Neutrophil (primary cell): ENCODE measurements around the gene DPP7.
"Not testable (repeated sequence)": the region's sequence is repeated elsewhere in the genome, so short reads cannot be mapped to it uniquely, and the experiment has no call there.

ENCODE experiments used
- H3K27ac ChIP-seq: fragments of 200-600 bp; sonication (generic); 2 replicates; pipeline ENCODE4 v1.5.1; 2016; ENCODE audit warnings: mild to moderate bottlenecking, moderate library complexity
- H3K27me3 ChIP-seq: fragments of 200-600 bp; sonication (generic); 2 replicates; pipeline ENCODE4 v1.6.0; 2016; ENCODE audit warnings: mild to moderate bottlenecking
- H3K36me3 ChIP-seq: fragments of 200-600 bp; sonication (generic); 2 replicates; pipeline ENCODE4 v1.5.1; 2017
- H3K4me1 ChIP-seq, 2 experiments: fragments of 200-600 bp in 1 of 2; sonication (generic) in 1 of 2; 1 replicate in 1 of 2; 2 replicates in 1 of 2; pipeline versions ENCODE4 v1.5.1 to v1.6.1; 2013 to 2016; ENCODE audit warnings: low read depth in 1 of 2, low read length in 1 of 2, mild to moderate bottlenecking in 1 of 2, moderate library complexity in 1 of 2; ENCODE audit not compliant: control insufficient read depth in 1 of 2, insufficient read depth in 1 of 2
- H3K4me3 ChIP-seq, 2 experiments: fragments of 200-600 bp in 1 of 2; sonication (generic) in 1 of 2; 1 replicate in 1 of 2; 2 replicates in 1 of 2; pipeline ENCODE4 v1.5.1; 2013 to 2016; ENCODE audit warnings: low read depth in 1 of 2, low read length in 1 of 2, mild to moderate bottlenecking in 1 of 2, moderate library complexity in 1 of 2
- H3K9me3 ChIP-seq: fragments of 200-600 bp; sonication (generic); 2 replicates; pipeline ENCODE4 v1.5.1; 2016
- TF ChIP-seq, protein P1 (sequence below): fragments of 200-600 bp; sonication (generic); IDR thresholded peaks from 2 replicates; pipeline ENCODE4 v1.5.1; 2016; ENCODE audit warnings: antibody characterized with exemption

DPP7 gene

DNA sequence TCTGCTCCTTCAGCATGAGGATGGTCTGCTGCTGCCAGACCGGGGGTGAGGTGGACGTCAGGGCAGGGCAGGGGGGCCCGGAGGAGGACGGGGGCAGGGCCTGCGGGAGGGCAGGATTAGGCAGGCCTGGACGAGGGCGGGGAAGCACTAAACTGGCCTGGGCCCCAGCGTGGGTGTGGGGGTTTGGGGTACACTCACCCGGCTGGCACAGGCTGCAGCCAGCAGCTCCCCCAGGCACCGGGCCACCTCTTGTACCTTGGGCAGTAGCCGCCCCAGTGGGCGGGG, 49.7 kb downstream of the DPP7 start:
- peaks cover 28% of the 10 kb centered on the region for H3K27me3 ChIP-seq
- H3K4me1 ChIP-seq = peaks cover 21 to 25% of the 10 kb centered on the region in 2 experiments
- no peak overlapping the region for H3K27ac ChIP-seq
- no peaks in the 10 kb centered on the region for H3K9me3 ChIP-seq
- H3K36me3 ChIP-seq = no peaks in the 10 kb centered on the region
- TF ChIP-seq, protein P1, sequence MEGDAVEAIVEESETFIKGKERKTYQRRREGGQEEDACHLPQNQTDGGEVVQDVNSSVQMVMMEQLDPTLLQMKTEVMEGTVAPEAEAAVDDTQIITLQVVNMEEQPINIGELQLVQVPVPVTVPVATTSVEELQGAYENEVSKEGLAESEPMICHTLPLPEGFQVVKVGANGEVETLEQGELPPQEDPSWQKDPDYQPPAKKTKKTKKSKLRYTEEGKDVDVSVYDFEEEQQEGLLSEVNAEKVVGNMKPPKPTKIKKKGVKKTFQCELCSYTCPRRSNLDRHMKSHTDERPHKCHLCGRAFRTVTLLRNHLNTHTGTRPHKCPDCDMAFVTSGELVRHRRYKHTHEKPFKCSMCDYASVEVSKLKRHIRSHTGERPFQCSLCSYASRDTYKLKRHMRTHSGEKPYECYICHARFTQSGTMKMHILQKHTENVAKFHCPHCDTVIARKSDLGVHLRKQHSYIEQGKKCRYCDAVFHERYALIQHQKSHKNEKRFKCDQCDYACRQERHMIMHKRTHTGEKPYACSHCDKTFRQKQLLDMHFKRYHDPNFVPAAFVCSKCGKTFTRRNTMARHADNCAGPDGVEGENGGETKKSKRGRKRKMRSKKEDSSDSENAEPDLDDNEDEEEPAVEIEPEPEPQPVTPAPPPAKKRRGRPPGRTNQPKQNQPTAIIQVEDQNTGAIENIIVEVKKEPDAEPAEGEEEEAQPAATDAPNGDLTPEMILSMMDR = no peak
- no peak overlapping the region for H3K4me3 ChIP-seq

DNA sequence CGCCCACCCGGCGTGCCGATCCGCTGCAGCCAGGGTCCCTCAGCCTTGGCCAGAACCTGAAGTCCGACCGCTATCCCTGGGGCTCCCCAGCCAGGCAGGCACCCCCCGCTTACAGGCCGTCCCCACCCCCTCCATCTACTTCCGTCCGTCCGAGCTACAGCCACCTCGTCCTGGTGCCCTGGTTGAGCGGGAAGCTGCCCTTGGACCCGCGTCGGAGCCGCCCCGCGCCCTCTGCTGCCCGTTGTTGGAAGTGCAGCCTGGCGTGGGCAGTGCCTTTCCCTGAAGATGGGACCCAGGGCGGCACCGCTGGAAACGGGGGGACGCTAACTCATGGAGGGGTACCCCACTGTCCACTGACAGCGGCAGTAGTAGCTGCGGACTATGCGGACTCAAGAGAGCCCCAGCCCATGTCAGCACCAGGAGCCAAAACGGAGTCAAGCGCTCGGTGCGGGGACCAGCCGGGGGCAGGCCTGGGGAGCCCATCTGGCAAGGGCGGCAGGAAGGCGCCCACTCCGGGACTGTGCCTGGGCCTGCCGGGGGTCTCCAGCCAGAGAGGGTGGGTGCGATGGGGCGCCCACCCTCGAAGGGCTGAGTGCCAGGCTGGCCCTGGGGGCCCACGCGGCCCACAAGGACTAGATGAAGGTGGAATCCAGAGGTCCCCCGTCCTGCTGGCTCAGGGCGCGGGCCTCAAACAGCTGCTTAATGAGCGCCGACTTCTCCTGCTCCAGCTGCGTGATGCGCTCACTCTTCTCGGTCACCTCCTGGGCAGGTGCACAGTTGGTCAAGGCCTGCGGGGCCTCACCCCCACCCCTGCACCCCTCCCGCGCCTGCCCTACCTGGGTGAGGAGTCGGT, 50.3 kb downstream of the DPP7 start:
- no peak overlapping the region for H3K27ac ChIP-seq
- no peak overlapping the region for H3K4me3 ChIP-seq
- peaks cover 22% of the 10 kb centered on the region for H3K27me3 ChIP-seq
- H3K4me1 ChIP-seq = peaks cover 18 to 21% of the 10 kb centered on the region in 2 experiments
- H3K36me3 ChIP-seq = no peaks in the 10 kb centered on the region
- TF ChIP-seq, protein P1 = peak; percentile 98
- no peaks in the 10 kb centered on the region for H3K9me3 ChIP-seq

DNA sequence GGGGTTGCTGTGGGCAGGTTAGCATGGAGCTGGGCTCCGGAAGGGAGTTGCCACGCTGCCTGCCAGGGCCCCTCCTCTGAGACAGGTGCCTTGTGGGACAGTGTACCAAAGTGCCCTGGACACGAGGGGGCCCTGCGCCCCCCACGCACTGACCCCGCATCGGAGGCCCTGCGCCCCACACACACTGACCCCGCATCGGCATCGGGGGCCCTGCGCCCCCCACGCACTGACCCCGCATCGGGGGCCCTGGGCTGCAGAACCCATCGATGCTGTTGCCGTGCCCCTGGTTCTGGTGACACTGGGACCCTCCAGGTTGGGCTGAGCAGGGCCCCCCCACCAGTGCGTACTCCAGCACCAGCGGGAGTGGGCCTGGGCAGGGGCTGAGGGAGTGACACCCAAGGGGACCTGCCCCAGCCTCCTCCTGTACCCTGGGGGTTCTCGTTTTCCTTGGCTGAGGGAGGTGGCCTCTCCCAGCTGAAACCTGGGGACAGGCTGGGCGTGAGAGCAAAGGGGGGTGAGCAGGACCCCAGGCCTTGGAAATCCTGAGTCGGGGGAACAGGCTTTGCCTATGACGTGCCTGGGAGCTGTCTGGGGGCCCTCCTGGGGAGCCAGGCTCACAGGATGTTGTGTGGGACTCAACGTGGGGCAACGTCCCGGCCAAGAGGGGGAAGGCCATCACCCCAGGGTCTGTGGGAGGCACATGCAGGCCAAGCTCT, 51.1 kb downstream of the DPP7 start:
- Histone ChIP-seq H3K27me3 (peaks cover 14% of the 10 kb centered on the region), H3K27ac (no peak overlapping the region), H3K4me3 (no peak overlapping the region), H3K9me3 (no peaks in the 10 kb centered on the region), H3K4me1 (peaks cover 20 to 21% of the 10 kb centered on the region in 2 experiments), H3K36me3 (no peaks in the 10 kb centered on the region)
- TF ChIP-seq, protein P1 = no peak

DNA sequence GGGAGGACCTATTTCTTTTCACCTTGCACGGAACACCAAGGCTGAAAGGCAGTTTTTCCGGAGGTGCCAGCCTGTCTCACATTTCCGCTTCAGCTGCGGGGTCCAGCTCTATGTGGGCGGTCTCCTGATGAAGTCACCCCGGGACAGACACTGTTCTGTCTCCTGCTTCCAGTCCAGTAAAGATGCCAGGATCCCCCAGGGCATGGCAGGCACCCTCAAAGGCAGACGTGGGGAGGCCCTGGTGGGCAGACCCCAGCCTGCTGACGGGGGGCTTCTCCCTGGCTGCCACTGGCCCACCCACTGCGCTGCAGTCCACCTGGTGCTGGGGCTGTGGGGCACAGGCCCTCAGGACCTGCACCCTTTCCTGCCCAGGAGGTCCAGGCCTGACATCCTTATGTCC, 51.7 kb downstream of the DPP7 start:
- H3K36me3 ChIP-seq, H3K27ac ChIP-seq, H3K4me3 ChIP-seq, H3K9me3 ChIP-seq: not testable (repeated sequence)
- peaks cover 22 to 23% of the 10 kb centered on the region in 2 experiments for H3K4me1 ChIP-seq
- H3K27me3 ChIP-seq = peaks cover 13% of the 10 kb centered on the region

DNA sequence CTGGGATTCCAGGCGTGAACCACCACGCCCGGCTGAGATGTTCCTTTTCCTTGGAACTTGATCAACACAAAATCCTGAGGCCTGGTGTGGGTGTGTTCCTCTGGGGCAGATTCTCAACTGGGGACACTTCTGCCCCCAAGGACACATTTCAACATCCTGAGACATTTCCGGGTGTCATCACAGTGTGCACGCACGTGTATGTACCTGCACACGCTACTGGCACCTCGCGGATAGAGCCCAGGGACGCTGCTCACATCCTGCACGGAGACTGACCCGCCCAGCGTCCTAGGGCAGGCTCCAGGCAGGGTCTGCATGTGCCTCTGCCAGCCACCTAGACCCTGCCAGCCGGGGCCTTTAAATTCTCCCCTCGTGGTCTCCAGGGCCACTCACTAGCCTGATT, 52.1 kb downstream of the DPP7 start:
- H3K36me3 ChIP-seq = no peaks in the 10 kb centered on the region
- H3K4me1 ChIP-seq = peaks cover 24% of the 10 kb centered on the region in 2 experiments
- no peak overlapping the region for H3K4me3 ChIP-seq
- H3K9me3 ChIP-seq = no peaks in the 10 kb centered on the region
- H3K27ac ChIP-seq = no peak overlapping the region
- TF ChIP-seq, protein P1 = no peak
- peaks cover 13% of the 10 kb centered on the region for H3K27me3 ChIP-seq
